C4-2B (cell line): ENCODE data around the gene AFMID.

Experiments
- CTCF ChIP-seq: fragments of 450-650 bp; conservative IDR thresholded peaks from 2 replicates; pipeline ENCODE4 v1.5.1; 2017; ENCODE audit warnings: mild to moderate bottlenecking
- ZFX ChIP-seq: fragments of 450-650 bp; IDR thresholded peaks from 2 replicates; pipeline ENCODE4 v1.6.1; 2017

GRCh38 chr17:78174870-78175642, 12.1 kb upstream of the AFMID start:
- peak; percentile 66 for TF ChIP-seq CTCF
- TF ChIP-seq ZFX = 0 out of 2 replicates have a peak, but pooled peaks have one; percentile 50
